Stimulated activated CD8-positive, alpha-beta memory T cell treated with anti-CD3 and anti-CD28 coated beads, Interleukin-7, amount 100 ng/mL, for 48 hours (primary cell): Measurements from ENCODE around the gene IGSF3.

Experiments used
- DNase-seq, 2 donors: peaks; one replicate each; pipeline ENCODE4 v3.0.0-alpha.2; 2020; ENCODE audit warnings: low read depth in 1 of 2; ENCODE audit errors: extremely low read depth in 1 of 2

IGSF3 gene

GRCh38 chr1:116561563-116561962, 106.0 kb downstream of the IGSF3 start:
- DNase-seq: no peak

- no peak for DNase-seq
Measured at GRCh38 chr1:116560704-116561490, 106.6 kb downstream of the IGSF3 start.

- DNase-seq: no peak
Measured at GRCh38 chr1:116559304-116559761, 108.2 kb downstream of the IGSF3 start.

- no peak for DNase-seq
Measured at GRCh38 chr1:116558571-116558970, 109.0 kb downstream of the IGSF3 start.

GRCh38 chr1:116558140-116558549, 109.4 kb downstream of the IGSF3 start:
- DNase-seq: no peak

- no peak for DNase-seq
Measured at GRCh38 chr1:116557323-116557878, 110.1 kb downstream of the IGSF3 start.

GRCh38 chr1:116556289-116557006, 111.1 kb downstream of the IGSF3 start:
- peak in 1 of 2 donors; percentile 86 for DNase-seq

- DNase-seq: no peak
Measured at GRCh38 chr1:116554924-116555323, 112.6 kb downstream of the IGSF3 start.

- DNase-seq: no peak
Measured at GRCh38 chr1:116553386-116554115, 114.0 kb downstream of the IGSF3 start.

GRCh38 chr1:116546354-116546977, 121.1 kb downstream of the IGSF3 start:
- no peak for DNase-seq

GRCh38 chr1:116545359-116545705, 122.2 kb downstream of the IGSF3 start:
- DNase-seq: no peak

- DNase-seq: peak in 1 of 2 donors; percentile 19
Measured at GRCh38 chr1:116544588-116545358, 122.8 kb downstream of the IGSF3 start.

- no peak for DNase-seq
Measured at GRCh38 chr1:116540088-116540487, 127.4 kb downstream of the IGSF3 start.

- peak in 1 of 2 donors; percentile 47 for DNase-seq
Measured at GRCh38 chr1:116538544-116538943, 129.0 kb downstream of the IGSF3 start.

GRCh38 chr1:116537898-116538297, 129.6 kb downstream of the IGSF3 start:
- no peak for DNase-seq

GRCh38 chr1:116537040-116537831, 130.3 kb downstream of the IGSF3 start:
- no peak for DNase-seq

- DNase-seq: no peak
Measured at GRCh38 chr1:116534014-116534739, 133.4 kb downstream of the IGSF3 start.

GRCh38 chr1:116533429-116533820, 134.1 kb downstream of the IGSF3 start:
- DNase-seq: no peak
